DLD1 (cell line): Measurements from ENCODE around the gene EFNA2.
"Not testable (repeated sequence)": the region's sequence is repeated elsewhere in the genome, so short reads cannot be mapped to it uniquely, and the experiment has no call there.

ENCODE experiments used
- in situ Hi-C: cut with HindIII; loops from 2 replicates; pipeline ENCODE4 v1.10.0; 2017; ENCODE audit warnings: low sequenced_read_pairs

Gene EFNA2

GRCh38 chr19:1315470-1316166, 29.9 kb downstream of the EFNA2 start:
- in situ Hi-C loops, result no loop called here

GRCh38 chr19:1316466-1316865, 30.8 kb downstream of the EFNA2 start:
- in situ Hi-C loops, result no loop called here

DNA sequence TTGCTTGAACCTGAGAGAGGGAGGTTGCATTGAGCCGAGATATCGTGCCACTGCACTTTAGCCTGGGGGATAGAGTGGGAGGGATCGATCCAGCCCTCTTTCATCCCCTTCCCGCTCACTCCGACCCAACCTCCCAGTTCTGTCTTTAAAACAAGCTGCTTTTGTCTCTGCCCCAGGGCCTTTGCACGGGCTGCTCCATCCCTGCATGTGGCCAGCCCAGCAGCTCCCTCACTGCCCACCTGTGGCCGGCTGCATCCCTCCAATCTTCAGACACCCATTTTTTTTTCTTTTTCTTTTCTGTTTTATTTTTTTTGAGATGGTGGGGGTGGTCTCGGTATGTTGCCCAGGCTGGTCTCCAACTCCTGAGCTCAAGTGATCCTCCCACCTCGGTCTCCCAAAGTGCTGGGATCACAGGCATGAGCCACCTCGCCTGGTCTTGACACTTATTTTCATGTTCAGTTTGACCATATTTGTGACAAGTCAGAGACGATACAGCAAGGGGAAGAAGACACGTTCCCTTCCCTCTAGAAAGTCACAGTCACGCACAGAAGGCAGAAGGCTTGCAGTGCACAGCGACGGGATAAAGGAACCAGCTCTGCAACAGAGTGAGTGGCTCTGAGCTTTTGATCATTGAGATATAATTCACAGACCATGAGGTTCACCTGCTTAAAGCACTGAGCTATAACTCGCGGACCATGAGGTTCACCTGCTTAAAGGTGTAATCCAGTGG, 31.8 kb downstream of the EFNA2 start:
- in situ Hi-C loops, result no loop called here

DNA sequence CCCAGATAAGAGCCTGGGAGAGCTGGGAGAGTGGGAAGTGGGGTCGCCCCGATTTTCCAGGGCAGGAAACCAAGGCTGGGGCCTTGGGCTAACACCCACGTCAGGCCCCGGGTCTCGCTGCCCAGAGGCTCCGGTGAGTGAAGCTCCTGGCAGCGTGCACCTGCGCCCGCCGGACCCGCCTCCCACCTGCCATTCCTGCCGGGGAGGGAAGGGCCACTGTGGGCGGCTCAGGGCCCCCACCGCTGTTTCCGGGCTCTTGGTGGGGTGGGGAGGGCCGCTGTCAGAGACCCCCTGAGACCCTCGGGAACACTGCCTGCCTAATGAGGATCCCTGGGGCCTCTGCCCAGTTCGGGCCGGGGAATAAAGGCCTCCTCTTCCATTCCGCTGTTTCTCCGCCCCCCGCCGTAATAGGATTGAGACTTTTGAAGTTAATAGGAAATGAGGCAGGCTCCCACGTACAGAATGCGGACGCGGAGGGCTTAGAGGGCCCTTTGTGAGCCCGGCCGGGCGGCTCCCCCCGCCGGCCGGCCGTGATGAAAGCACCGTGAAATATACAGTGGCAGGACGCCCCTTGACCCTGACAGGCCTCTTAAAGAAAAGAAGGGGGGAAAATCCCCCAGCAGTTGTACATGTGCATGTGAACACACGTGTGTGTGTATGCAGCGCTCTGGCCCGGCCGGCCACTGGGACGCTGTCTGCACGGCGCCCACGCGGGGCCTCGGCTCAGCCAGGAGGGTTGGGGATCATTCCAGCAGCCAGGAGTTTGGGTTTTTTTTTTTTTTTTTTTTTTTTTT, 33.2 kb downstream of the EFNA2 start:
- in situ Hi-C loops, result no loop called here

DNA sequence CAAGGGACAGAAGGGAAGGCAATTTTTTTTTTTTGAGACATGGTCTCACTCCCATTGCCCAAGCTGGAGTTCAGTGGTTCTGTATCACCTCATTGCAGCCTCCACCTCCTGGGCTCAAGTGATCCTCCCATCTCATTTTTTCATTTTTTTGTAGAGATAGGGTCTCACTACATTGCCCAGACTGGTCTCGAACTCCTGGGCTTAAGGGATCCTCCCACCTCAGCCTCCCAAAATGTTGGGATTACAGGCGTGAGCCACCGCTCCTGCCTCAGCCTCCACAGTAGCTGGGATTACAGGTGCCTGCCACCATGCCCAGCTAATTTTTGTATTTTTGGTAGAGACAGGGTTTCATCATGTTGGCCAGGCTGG, 34.6 kb downstream of the EFNA2 start:
- in situ Hi-C loops, result not testable (repeated sequence)

- in situ Hi-C loops, result no loop called here
Observed at GRCh38 chr19:1321539-1321938, 35.9 kb downstream of the EFNA2 start.

DNA sequence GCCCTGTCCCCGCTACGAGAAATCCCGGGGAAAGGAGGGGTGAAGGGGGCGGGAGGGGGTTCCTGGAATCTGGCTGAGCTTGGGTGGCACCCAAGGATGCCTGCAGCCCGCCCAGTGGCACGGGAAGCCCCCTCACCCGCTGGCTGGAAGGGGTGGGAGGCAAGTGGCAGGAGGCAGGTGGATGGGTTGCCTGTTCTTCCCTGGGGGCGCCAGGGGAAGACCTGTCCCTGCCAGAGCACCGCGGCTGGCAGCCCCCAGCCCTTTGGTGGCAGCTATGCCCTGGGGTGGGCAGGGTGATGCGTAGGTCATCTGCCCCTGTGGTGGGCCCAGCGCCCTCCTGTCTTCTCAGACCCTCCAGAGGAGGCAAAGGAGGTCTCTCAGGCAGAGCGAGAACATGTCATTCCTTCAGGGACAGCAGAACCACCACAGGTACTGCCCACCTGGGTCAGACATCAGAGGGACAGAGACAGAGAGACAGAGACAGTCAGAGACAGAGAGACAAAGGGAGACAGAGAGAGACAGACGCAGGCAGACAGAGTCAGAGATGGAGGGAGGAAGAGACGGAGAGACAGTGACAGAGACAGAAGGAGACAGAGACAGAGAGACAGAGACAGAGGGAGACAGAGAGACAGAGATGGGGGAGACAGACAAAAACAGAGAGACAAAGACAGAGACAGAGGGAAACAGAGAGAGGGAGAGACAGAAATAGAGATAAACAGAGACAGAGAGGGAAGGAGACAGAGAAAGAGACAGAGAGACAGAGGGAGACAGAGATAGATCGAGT, 36.7 kb downstream of the EFNA2 start:
- in situ Hi-C loops, result no loop called here

DNA sequence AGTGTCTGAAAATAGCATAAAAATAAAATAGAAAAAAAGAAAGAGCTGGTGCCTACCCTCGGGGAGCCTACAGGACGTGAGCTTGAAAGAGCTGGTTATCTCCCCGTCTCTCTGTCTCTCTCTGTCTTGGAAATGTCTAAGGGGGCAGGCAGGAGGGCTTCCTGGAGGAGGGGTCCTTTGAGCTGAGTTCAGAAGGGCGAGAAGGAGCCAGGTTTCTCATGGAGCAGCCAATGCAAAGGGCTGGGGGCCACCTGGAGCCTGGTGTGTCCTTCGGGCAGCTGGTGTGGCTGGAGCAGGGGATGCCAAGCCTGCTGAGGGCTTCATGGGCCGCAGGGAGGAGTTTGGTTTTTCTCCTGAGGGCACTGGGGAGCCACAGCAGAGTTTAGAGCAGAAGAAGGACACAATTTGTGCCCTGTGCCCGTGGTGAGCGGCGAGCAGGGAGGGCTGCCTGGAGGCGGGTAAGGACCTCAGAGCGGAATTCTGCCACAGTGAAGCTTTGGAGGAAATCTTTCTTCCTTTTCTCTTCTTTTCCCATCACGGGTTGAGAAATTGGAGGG, 38.7 kb downstream of the EFNA2 start:
- in situ Hi-C loops, result no loop called here

DNA sequence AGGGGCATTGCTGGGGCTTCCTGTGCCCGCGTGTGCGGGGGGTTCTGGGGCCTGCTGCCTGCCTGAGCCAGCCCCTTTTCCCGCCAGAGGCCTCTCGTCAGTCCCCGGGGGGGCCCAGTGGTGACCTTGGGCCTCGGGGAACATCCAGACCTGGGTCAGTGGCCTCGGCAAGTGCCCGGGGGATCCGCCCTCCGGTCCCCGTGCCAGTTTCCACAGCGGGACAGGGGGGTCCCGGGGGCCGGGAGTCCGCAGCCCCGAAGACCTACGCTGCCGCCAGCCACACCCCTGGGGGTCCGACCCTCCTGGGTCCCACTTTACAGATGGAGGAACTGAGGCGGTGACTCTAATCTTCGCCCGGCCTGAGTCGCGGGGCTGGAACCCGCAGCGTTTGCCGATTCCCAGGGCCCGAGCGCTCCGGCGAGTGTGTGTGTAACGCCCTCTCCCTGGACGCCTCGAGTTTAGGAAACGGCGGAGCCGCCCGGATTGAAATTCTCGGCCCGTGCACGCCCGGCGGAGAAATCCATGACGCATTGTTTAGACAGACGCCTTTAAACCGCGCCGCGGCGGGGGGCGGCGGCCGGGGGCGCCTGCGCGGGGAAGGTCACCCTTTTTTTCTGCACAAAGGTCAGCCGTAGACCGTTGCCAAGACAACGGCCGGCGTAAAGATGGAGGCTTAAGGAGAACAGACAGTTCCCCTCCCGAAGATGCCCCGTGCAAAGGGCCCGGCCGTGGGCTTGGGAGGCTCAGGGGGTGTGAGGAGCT, 39.3 kb downstream of the EFNA2 start:
- in situ Hi-C loops, result no loop called here

GRCh38 chr19:1325568-1326294, 40.1 kb downstream of the EFNA2 start:
- in situ Hi-C loops, result no loop called here

- in situ Hi-C loops, result no loop called here
Observed at GRCh38 chr19:1327125-1327524, 41.5 kb downstream of the EFNA2 start.

DNA sequence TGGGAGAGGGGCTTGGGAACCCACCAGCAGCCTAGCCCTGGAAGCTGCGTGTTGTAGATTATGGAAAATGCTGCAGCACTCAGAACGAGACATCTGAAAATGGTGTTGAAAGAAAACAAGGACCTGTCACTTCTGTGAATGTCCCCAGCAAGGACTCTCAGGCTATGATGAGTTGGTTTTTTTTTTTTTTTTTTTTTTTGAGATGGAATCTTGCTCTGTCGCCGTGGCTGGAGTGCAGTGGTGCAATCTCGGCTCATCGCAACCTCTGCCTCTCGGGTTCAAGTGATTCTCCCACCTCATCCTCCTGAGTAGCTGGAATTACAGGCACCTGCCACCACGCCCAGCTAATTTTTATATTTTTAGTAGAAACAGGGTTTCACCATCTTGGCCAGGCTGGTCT, 46.5 kb downstream of the EFNA2 start:
- in situ Hi-C loops, result not testable (repeated sequence)

DNA sequence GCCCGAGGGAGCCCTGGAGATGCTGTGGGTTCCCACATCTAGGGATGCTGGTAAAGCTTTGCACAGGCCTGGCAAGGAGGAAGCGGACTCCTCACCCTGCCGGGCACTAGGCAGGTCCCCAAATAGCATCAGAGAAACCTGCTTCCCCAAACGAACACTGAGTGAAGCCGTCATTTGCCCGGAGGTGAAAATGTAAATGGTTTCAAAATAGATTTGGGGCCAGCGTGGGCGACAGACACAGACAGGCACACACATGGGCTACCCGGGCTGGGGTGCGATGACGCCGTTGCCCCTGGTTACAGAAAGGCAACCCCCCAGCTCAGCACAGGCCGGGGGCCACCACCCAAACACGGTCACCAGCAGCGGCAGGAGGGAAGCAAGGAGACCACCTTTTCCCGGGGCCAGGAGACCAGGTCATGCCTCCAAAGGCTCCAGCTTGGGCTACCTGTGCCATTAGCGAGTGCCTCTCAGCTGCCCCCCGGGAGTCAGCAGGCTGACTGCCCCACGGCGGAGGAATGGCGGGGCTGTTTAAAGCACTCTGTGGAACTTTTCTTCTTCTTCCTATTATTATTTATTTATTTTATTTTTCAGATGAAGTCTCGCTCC, 50.5 kb downstream of the EFNA2 start:
- in situ Hi-C loops, result no loop called here

GRCh38 chr19:1340681-1341469, 55.2 kb downstream of the EFNA2 start:
- in situ Hi-C loops, result no loop called here

DNA sequence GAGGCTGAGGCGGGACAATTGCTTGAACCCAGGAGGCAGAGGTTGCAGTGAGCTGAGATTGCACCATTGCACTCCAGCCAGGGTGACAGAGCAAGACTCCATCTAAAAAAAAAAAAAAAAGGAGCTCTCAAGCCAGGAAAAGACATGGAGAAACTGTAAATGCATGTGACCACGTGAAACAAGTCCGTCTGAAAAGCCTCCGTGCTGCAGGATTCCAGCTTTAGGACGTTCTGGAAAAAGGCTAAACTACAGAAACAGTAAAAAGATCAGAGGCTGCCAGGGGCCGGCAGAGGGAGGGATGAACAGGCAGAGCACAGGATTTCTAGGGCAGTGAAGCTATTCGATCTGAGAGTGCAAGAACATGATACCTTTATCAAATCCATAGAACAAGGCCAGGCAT, 57.4 kb downstream of the EFNA2 start:
- in situ Hi-C loops, result no loop called here

GRCh38 chr19:1349211-1349610, 63.5 kb downstream of the EFNA2 start:
- in situ Hi-C loops, result no loop called here

- in situ Hi-C loops, result no loop called here
Observed at GRCh38 chr19:1350867-1351266, 65.2 kb downstream of the EFNA2 start.
